Posterior vena cava (tissue), 2 donors: ENCODE results near the gene IGF1R. TPM values are rescaled to one million over a fixed set of nuclear protein-coding genes. Genes with fewer than 3 reads are reported as not detected.

Experiments
- DNase-seq: peaks from one replicate; pipeline ENCODE4 v3.0.0-alpha.2; 2020; ENCODE audit warnings: low spot score
- intact Hi-C, 2 donors: fragments of 100-400 bp; cut with DNase I; formaldehyde crosslinking; loops; one replicate each; pipeline versions ENCODE4 v1.14.1 to v1.14.2; 2022 to 2023
- total RNA-seq, 2 donors: library from RNA; stranded (reverse); fragmentation: NEBNext Ultra II Directional; extraction: Animal tissue kit (Norgen Biotek cat#: 25700); gene quantifications; one replicate each; pipeline ENCODE4 v1.2.1, GENCODE V29; 2021
- donor health status: DM: yes; HTN: yes; CAD: no.
- donor health status: DM: yes; HTN: yes; CAD: no.

IGF1R gene
- total RNA-seq, 2 donors from 2014 or later: 30.7 to 50.1 TPM

DNA sequence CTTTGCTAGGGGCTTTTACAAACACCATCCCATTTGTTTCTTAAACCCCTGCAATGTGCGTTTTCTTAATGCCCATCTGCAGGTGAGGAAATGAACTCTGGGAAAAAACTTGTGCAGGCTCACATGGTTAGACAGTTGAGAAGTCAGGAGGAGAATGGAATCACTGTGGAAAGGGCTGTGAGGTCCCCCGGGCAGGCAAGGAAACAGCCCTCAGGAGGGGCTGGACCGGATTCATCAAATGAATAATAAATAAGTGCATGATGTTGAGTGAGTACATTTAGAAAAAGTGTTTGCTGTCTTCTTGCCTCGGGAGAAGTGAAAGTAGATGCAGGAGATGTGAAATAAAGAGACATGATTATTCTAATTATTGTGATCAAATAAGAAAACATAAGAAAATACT, 282.7 kb downstream of the IGF1R start:
- intact Hi-C loops: no loop called here
- DNase-seq: no peak

DNA sequence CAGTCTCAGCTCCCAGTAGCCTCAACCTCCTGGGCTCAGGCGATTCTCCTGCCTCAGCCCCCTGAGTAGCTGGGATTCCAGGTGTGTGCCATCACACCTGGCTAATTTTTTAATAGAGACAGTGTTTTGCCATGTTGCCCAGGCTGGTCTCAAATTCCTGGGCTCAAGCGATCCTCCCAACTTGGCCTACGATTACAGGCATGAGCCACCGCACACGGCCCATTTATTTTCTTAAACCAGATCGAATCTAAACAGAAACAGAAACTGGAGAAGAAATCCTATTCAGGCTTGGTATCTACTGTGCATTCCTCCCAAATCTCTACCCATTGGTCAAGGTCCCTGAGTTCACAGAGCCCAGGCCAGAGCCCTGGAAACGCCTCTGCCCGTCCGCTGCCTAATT, 285.1 kb downstream of the IGF1R start:
- intact Hi-C loops: no loop called here

DNA sequence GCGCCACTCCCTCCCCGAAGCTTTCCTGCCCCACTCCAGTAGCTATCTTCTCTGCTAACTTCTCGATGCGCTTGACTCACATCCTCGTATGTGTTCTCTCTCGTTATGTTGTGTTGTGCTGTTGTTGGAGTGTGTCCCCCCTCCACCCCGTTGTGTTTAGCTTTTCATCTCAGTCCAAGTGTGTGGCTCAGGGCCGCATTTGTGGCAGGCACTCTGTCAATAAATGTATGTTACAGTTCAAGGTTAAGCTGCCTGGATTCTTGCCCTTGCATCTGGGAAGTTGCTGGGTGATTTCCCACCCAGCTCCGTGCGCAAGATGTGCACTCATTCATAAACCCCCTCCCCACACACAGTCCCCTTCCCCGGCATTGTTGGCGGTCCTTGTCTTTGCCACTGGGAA, 287.4 kb downstream of the IGF1R start:
- intact Hi-C loops: no loop called here
- no peak for DNase-seq

More for the DNA sequence above, 285.1 kb downstream of the IGF1R start:
- no peak for DNase-seq

DNA sequence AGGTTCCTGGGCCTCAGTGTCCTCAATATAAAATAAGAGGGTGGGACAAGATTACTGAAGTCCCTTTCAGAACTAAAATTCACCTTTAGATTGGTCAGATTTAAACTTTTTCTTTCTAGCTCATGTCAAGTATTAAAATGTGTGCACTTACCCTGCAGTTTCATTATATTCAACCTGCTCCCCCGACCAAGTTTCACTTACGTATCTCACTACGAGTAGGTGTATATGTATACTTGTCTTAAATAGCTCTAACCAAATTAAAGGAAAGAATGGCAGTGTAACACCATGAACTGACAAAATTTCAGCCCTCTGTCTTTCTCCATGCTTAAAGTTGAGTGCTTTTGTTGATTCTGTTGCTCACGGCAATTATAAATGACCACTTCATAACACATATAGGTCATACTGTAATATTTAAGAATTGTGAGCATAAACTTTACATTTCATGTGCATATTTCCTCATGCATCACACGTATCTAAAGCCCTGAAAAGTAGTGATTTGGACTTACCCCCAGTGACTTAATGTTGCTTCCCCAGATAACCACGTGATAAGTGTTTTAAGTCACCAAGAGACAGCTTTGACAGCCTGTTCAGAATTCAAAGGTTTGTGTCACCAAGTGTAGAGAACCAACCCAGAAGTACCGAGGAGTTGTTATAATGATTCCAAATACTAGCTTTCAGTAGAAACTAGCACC, 289.2 kb downstream of the IGF1R start:
- no peak for DNase-seq
- intact Hi-C loops: loop anchor here in 1 of 2 donors (1.0 kb wide), 1 partner anchor 31 kb away; no protein-coding TSS in a partner anchor

DNA sequence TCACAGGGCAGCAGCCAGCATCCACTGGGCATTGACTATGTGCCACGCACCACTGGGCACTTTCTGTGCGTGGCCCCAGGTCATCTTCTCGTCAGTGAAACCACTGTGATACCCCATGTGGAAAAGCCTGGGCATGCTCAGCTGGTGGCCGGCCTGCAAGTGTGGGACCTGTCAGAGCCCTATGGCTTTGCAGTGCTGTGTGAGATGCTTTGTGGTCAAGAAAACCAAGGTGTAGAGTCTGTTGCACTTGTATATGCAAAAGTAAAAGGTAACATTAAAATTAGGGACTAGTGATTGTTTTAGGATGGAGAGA, 289.7 kb downstream of the IGF1R start:
- no peak for DNase-seq
- intact Hi-C loops: loop anchor here in 1 of 2 donors (1.0 kb wide), 1 partner anchor 32 kb away; no protein-coding TSS in a partner anchor

DNA sequence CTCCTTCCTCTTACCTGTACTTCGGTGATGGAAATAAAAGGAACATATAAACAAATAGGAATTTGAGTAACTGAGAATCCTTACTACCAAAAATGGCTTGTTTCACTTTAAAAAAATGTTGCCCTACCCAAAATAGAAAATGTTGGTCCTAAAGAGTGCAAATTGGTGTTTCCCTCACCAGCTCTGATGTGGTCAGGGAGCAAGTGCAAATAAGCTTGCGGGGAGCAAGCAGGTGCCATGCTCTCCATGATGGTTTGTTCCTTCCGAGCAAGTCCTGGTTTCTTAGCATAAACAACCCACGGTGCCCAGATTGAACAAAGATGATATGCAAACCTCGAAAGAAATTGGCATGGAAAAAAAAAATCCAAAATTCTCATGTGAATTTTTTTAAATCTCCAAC, 290.5 kb downstream of the IGF1R start:
- no peak for DNase-seq
- intact Hi-C loops: loop anchor here in 1 of 2 donors (1.0 kb wide), 1 partner anchor 32 kb away; no protein-coding TSS in a partner anchor

DNA sequence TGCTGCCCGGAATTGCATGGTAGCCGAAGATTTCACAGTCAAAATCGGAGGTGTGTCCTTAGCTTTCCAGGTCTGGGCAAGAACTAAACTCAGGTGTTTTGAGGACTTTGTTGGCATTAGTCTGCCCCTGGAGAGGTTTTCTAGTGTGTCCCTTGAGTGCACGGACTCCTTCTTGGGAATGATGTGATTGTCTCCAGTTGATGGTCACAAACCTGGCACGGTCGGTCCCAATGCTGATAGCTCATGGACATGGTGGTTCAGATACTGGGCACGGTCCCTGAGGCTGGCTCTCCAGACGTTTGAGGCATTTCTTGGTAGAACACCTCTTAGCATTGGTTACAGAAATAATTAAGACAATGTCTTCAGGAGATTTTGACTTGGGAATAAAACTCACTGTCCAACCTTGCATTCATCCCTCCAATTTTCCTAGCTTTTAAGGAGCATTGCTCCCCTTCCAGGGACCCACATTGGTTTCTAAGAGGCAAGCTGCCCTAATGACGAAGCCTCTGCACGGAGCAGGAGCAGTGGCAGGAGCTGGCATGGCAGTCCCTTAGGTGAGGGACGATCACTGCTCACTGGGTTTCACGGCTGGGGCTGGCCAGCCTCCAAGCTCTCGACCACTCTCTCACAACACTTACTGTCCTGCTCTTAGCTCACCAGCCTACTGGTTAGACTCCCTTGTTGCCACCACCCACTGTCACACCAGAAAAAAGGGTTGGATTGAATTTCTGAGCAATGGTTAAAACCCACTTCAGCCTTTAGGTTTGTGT, 291.2 kb downstream of the IGF1R start:
- intact Hi-C loops: no loop called here
- DNase-seq: no peak

DNA sequence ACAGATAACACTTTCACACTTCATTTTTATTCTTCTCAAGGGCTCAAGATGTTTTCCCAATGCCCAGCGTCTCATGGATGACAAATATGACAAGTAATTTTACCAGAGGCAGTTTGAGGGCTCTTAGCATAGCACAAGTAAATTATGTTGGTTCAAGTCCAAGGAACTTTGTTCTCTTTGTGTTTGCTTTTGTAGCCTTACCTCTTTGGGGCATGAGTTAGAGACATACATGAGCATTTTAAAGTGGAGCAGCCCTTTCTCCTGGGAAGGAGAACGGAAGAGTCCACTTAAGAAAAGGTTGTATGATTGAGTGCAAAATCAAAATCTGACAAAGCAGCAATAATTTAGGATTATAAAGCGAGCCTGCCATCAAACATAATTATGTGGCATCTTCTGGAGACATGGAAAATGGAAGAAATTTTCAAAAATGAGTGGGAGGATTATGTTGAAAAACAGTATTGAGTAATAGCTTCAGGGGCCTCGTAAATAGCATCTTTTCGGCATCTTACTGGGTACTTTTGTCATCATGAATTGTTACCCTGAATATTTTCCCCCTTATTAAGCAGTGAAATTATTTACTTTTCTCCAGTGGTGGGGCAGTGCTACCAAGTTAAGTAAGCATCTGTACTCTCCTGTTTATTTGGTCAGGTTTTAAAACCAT, 293.4 kb downstream of the IGF1R start:
- no peak for DNase-seq
- intact Hi-C loops: no loop called here

DNA sequence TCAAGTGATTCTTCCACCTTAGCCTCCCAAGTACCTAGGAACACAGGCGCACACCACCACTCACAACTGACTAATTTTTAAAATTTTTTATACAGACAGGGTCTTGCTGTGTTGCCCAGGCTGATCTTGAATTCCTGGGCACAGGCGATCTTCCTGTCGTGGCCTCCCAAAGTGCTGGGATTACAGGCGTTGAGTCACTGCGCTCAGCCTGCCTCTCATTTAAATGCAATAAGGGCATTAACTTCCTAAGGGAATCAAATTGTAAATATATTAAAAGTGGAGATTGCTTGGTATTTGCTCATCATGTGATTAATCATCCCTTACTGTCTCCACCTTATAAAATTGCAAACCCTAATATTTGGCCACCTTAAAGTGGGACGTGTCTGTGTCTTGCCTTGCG, 294.1 kb downstream of the IGF1R start:
- intact Hi-C loops: no loop called here
- DNase-seq: no peak

DNA sequence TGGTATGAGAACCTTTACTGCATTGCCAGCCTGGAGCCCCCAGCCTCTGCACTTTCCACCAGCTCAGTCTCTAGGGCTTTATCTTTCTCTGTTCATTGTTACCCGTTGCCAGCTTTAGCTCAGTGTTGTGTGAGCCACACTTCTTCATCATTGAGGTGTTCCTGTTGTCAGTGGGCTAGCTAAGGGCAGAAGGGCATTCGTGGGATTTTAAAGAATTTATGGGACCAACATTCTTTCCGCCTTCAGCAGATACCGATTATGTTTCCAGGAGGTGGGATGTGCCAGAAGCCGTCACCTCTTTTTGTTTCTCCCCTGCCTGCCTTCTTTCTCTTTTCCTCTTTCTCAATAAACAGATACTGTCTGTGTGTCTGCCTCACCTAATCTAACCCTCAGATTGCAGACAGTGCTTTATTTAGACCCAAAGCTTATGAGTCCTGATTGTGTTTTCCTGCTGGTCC, 294.7 kb downstream of the IGF1R start:
- intact Hi-C loops: no loop called here
- no peak for DNase-seq

DNA sequence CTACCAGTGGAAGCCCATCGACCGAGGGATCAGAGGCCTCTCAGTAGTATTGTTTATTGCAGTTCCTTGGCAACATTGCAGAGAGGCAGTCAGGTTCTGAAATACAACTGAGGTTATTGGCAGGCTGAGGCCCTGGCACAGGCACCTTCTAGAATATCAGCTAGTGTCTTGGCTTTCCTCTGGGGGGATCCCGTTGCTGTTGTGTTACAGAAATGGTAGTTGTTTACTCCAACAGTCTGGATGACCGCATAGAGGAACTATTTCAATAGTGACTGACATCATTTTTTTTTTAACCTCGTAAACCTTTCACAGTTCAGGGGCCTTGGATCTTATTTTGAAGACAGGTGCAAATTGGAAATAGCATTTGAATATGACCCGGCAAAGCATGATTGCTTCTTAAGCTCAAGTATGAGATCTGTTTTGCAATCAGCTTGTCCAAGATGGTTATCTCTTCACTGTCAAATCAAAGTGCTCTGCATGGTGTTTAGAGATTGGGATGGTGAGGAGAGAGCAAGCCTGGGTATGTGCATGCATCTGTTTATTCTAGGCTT, 295.3 kb downstream of the IGF1R start:
- intact Hi-C loops: no loop called here
- no peak for DNase-seq

DNA sequence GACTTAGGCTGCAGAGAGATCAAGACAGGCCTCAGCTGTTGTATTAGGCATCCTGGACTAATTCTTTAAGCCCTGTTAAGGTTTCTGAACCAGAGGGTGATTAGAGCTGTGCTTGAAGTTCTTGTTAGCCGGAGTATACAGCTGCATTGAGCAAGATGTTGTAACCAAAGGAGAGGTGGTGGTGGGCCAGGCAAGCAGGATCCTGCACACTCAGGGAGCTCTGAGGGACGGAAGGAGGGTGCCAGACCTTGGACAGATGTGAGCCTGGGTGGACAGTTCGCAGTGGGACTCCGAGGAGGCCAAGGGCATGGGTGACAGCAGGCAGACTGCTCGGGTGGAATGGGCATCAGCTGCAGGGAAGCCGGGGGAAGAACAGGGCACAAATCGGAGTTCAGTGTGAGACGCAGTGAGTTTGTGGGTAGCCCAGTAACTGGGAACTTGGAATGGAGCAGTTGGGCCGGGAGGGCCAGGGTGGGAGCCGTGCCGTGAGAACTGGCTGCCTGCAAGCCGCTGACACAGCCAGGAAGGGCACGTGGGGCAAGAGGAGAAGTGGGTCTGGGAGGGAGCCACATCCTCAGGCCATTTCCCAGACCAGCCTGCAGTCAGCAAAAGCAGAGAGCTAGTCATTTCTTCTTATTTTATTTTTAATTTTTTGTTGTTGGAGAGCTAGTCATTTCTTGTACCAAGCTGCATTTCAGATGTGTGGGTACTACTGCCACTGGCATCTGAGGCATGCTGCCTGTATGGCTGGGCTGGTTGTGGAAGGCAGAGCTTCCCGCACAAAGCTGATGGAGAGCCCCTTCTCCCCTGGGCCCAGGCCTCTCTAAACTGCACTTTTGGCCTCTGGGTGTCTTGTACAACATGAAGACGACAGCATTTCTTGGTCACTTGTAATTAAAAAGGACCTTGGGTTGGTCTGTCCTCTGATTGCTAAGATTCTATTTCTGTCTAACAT, 298.2 kb downstream of the IGF1R start:
- intact Hi-C loops: no loop called here
- DNase-seq: no peak

DNA sequence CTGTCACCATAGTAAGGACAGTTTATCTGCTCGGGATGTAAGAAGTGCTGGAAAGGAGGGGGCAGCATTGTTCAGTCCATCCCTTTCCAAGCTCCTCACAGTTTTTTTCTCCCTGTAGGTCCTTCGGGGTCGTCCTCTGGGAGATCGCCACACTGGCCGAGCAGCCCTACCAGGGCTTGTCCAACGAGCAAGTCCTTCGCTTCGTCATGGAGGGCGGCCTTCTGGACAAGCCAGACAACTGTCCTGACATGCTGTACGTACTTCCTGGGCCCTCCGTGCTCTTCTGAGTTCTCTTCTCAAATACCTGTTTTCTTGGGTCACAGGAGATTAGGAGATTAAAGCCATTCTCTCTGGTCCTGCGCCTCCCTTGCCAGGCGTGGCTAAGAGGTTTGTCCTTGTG, 300.1 kb downstream of the IGF1R start:
- DNase-seq: no peak
- intact Hi-C loops: no loop called here

DNA sequence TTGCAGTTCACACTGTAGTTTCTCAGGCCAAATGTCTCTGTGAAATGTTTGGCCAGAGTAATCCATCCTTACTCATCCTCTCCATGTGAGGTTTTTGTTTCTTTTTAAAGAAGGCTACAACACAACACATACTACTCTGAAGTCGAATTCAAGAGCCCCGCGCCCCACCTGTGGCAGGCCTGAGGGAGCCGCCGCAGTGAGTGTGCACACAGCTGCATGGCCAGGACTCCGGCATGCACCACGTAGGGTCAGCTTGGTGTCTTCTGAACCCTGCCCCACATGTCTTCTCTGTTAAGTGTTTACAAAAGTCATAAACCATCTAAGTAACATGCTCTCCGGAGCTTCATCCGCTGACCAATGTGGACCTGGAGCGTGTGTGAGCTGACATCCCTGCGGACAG, 300.6 kb downstream of the IGF1R start:
- no peak for DNase-seq
- intact Hi-C loops: no loop called here

DNA sequence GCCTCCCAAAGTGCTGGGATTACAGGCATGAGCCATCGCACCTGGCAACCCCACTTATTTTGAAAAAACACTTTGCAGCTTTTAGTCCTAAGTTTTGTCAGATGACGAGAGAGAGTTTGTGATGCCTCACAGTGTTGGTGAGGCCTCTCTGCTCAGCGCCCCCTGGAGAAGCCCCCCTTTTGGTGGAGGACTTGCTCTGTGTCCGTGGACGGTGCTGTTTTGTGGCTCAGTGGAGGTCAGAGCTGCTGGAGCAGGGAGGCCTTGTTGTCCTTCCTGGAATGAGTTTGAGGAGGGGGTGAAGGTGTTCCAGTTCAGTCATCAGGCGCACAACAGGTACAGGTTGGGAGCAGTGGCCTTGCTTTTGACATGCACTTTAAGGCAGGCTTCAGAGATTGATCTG, 301.3 kb downstream of the IGF1R start:
- intact Hi-C loops: no loop called here
- DNase-seq: no peak

DNA sequence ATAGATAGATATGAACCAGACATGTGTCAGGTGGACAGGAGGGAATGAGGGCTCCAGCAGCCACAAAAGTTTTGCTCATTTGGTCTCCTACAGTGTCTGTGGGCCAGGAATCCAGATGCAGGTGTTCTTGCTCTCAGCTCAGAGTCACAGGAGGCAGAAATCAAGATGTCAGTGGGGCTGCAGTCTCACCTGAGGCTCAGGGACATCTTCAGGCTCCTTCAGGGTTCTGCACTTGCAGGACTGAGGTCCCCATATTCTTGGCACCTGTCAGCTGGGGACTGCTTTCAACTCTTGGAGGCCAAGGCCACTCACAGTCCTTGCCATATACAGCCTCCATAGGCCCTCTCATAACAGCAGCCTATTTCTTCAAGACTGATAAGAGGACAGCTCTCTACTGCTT, 301.9 kb downstream of the IGF1R start:
- DNase-seq: no peak
- intact Hi-C loops: no loop called here

DNA sequence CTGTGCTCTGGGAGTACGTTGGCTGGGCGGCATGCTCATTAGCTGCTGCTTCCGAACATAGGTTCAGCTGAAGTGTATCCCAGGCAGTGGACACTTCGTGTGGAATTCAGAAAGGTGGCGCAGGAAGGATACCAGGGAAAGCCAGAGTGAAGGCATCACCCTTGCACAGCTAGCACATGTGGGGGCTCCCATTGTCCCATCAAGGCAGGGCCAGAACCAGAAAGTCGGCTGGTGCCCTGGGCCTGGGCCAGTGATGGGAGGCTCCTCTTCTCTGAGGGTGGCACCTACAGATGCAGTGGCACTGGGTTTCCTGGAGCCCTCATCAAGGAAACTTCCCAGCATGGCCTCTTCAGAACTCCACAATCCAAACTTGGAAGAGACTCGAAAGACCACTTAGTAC, 302.7 kb downstream of the IGF1R start:
- DNase-seq: no peak
- intact Hi-C loops: no loop called here

DNA sequence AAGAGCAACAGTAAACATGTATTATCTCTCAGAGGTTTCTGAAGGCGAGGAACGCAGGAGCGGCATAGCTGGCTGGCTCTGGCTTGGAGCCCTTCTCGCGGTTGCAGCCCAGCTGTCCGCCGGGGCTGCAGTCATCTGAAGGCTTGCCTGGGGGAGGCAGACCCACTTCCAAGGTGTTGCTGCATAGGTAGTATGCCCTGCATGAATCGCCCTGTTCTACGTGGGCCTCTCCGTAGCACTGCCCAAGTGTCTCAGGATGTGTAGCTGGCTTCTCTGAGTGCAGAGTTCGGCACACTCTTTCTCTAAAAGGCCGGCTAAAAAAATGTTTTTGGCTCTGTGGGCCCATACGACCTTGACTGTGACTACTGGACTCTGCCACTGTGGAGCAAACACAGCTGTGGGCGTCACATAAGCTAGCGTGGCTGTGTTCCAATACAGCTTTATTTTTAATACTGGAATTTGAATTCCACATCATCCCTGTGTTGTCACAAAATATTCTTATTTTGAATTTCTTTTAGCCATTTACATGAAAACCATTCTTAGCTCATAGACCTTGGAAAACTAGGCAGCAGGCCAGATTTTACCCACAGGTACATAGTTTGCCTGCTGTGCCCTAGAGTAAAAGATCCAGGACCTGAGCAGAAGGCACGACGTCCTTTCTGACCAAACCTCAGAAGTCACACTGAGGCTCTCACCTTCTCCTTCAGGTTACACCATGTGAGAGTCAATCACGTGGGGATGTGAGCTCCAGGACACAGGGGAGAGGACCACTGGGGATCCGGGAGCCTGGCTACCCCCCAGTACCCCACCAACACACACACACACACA, 303.4 kb downstream of the IGF1R start:
- no peak for DNase-seq
- intact Hi-C loops: no loop called here
